Suprapubic skin (tissue), 4 donors: ENCODE data around the gene NR3C2.

Experiments used
- POLR2A ChIP-seq, 2 donors: fragments of 450-650 bp; IDR thresholded peaks; one replicate each; pipeline ENCODE4 v1.6.1; 2017; ENCODE audit warnings: antibody characterized with exemption in 2 of 2, mild to moderate bottlenecking in 2 of 2, moderate library complexity in 2 of 2
- POLR2AphosphoS5 ChIP-seq, 3 donors: sonication (generic); formaldehyde crosslinking; IDR thresholded peaks; one replicate each; pipeline ENCODE4 v1.6.1; 2017; ENCODE audit warnings: antibody characterized with exemption in 3 of 3
- TF ChIP-seq, protein P1 (sequence below), 2 donors: fragments of 200-600 bp in 1 of 2; fragments of 450-650 bp in 1 of 2; sonication (generic) in 1 of 2; IDR thresholded peaks; one replicate each; pipeline ENCODE4 v1.5.1; 2016 to 2019; ENCODE audit warnings: antibody characterized with exemption in 2 of 2, mild to moderate bottlenecking in 1 of 2, moderate library complexity in 1 of 2

DNA sequence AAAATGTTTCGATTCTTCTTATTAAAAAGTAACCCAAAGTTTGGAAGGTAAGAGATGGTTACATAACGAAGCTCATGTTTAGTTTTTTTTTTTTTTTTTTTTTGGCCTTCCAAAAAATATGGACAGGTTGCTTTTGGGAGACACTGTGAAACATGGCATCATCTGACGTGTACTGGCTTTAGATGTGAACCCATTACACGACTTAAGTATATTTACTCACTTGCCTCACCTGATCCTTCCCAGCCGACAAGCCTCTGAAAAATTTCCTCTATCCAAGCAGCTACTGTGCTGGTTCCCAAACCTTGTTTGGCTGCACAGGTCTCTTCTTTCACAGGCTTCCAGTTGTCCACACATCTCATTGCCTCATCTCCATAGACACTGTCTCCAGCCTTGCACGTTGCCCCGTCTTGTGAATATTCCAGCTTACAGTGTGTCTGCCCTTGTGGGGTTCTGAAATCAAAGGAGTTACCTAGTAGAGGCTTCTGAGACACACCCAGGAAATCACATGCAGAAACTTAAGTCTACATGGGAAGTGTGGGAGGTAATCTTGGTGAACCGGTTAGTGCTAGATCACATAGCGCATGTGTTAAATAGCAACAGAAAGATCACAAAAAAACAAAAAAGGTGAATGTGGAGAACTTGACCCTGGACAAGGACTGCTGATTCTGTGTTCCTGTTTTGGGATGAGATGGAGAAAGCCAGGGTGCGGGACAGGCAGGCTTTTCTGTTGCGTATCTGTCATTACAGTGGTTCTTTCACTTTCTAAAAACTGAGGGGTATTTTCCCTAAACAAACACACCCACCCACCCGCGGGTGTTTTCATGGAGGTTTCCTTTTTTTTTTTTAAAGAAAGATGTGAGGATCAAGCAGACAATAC is 381.7 kb downstream of the NR3C2 start:
- TF ChIP-seq, protein P1, sequence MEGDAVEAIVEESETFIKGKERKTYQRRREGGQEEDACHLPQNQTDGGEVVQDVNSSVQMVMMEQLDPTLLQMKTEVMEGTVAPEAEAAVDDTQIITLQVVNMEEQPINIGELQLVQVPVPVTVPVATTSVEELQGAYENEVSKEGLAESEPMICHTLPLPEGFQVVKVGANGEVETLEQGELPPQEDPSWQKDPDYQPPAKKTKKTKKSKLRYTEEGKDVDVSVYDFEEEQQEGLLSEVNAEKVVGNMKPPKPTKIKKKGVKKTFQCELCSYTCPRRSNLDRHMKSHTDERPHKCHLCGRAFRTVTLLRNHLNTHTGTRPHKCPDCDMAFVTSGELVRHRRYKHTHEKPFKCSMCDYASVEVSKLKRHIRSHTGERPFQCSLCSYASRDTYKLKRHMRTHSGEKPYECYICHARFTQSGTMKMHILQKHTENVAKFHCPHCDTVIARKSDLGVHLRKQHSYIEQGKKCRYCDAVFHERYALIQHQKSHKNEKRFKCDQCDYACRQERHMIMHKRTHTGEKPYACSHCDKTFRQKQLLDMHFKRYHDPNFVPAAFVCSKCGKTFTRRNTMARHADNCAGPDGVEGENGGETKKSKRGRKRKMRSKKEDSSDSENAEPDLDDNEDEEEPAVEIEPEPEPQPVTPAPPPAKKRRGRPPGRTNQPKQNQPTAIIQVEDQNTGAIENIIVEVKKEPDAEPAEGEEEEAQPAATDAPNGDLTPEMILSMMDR (IDR thresholded peaks at IDR 0.05) = no peak
- TF ChIP-seq POLR2AphosphoS5 (IDR thresholded peaks at IDR 0.05) (no peak), POLR2A (IDR thresholded peaks at IDR 0.05) (no peak)
